ENCODE data around the gene KLF2.

- TF ChIP-seq CTCF (IDR thresholded peaks at IDR 0.05) (no peak), POLR2A (IDR thresholded peaks at IDR 0.05) (no peak)
Observed at GRCh38 chr19:16360738-16361137, 36.1 kb downstream of the KLF2 start.

All from body of pancreas (tissue), 4 donors.